Posterior vena cava (tissue), 2 donors: Measurements from ENCODE around the gene EIF4G1. TPM values are rescaled to one million over a fixed set of nuclear protein-coding genes. Genes with fewer than 3 reads are reported as not detected.
A peak's percentile ranks its signal among the peaks of the same experiment; 100 is the strongest.

Experiments used
- DNase-seq: peaks from one replicate; pipeline ENCODE4 v3.0.0-alpha.2; 2020; ENCODE audit warnings: low spot score
- intact Hi-C, 2 donors: fragments of 100-400 bp; cut with DNase I; formaldehyde crosslinking; loops; one replicate each; pipeline versions ENCODE4 v1.14.1 to v1.14.2; 2022 to 2023
- total RNA-seq, 2 donors: library from RNA; stranded (reverse); fragmentation: NEBNext Ultra II Directional; extraction: Animal tissue kit (Norgen Biotek cat#: 25700); gene quantifications; one replicate each; pipeline ENCODE4 v1.2.1, GENCODE V29; 2021
- donor health status: DM: yes; HTN: yes; CAD: no.
- donor health status: DM: yes; HTN: yes; CAD: no.

The EIF4G1 gene
- total RNA-seq, 2 donors from 2014 or later, result 273 to 325 TPM

DNA sequence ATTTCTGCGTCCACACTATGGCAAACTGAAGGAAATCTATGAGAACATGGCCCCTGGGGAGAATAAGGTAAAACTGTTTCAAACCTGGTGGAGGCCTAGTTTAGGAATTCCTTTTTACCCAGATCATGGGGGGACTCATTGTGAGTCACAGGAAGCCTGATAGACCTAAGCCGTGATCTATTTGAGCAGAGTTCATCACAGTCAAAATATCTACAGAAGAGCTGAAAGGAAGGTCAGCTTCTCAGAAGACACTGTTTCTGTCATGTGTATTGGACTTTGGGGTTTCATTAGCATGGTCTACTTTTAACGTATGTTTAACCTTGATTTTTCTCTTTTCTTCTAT, 14.1 kb upstream of the EIF4G1 start:
- no peak for DNase-seq
- intact Hi-C loops, result no loop called here

GRCh38 chr3:184305577-184305976, 8.8 kb upstream of the EIF4G1 start:
- no peak for DNase-seq
- intact Hi-C loops, result loop anchor here in 1 of 2 donors (5.0 kb wide), 1 partner anchor 42 kb away; no protein-coding TSS in a partner anchor

GRCh38 chr3:184306341-184306972, 7.9 kb upstream of the EIF4G1 start:
- DNase-seq, result no peak
- intact Hi-C loops, result loop anchor here in 1 of 2 donors (5.0 kb wide), 1 partner anchor 41 kb away; no protein-coding TSS in a partner anchor

- intact Hi-C loops, result loop anchor here in 1 of 2 donors (5.0 kb wide), 1 partner anchor 39 kb away; no protein-coding TSS in a partner anchor
- peak; percentile 19 for DNase-seq
These were observed 6.5 kb upstream of the EIF4G1 start for GRCh38 chr3:184307915-184308314.

DNA sequence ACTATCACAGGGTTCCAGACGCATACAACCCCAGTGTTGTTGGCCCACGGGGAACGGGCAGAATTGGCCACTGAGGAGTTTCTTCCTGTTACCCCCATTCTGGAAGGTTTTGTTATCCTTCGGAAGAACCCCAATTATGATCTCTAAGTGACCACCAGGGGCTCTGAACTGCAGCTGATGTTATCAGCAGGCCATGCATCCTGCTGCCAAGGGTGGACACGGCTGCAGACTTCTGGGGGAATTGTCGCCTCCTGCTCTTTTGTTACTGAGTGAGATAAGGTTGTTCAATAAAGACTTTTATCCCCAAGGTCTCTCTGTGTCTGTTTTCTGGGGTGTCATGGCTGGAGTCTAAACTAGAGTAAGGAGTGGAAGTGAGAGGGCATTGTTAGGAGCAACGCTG, 5.7 kb upstream of the EIF4G1 start:
- peak; percentile 32 for DNase-seq
- intact Hi-C loops, result loop anchor here in 1 of 2 donors (5.0 kb wide), 1 partner anchor 39 kb away; no protein-coding TSS in a partner anchor

DNA sequence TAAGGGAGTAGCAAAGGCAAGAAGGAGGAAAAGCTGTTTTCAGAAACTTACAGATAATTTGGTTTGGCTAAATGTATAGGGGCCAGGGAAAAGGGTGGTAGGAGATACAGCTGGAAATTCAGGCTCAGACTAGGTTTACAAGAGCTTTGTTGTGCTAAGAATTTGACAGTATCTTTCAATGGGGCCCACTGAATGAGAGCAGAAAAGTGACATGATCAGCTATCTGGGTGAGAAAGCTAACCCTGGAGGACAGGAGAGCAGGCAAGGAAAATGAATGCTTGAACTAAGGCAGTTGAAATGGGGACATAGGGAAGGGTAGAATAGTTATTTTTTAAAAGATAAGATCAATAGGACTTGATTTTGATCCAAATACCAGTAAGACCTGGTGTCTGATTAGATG, 2.8 kb upstream of the EIF4G1 start:
- DNase-seq, result no peak
- intact Hi-C loops, result loop anchor here in 1 of 2 donors (10.0 kb wide), 1 partner anchor 127 kb away; the partner anchor contains the start of gene ABCF3

DNA sequence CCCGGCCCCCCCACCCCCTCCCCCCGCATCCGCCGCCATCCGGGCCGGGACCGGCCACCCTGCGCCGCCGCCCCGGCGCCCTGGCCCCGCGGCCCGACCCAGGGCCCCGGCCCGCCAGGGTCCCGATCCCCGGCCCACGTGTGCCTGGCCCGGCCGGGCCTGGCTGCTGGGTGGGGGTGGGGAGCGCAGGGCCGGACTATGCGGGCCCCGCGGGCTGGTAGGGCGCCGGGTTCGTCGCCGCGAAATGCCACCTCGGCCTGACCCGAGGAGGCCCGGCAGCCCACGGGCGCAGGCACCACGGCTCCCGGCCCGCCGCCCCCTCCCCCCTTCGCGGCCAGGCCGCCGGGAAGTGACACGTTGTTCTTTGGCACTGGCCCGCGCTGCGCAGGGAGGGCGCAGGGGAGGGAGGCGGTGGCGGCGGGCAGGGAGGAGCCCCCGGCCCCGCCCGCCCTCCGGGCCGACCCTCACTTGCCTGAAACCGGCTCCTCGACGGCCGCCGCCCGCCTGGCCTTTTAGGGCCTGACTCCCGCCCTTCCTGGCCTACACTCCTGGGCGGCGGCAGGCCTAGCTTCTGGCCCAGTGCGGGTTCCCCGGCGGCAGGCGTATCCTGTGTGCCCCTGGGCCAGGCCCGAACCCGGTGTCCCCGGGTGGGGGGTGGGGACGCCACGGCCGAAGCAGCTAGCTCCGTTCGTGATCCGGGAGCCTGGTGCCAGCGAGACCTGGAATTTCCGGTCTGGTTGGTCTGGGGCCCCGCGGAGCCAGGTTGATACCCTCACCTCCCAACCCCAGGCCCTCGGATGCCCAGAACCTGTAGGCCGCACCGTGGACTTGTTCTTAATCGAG, 515 bp downstream of the EIF4G1 start:
- peak; percentile 96 for DNase-seq
- intact Hi-C loops, result loop anchor here in 1 of 2 donors (10.0 kb wide), 1 partner anchor 130 kb away; the partner anchor contains the start of gene ABCF3

DNA sequence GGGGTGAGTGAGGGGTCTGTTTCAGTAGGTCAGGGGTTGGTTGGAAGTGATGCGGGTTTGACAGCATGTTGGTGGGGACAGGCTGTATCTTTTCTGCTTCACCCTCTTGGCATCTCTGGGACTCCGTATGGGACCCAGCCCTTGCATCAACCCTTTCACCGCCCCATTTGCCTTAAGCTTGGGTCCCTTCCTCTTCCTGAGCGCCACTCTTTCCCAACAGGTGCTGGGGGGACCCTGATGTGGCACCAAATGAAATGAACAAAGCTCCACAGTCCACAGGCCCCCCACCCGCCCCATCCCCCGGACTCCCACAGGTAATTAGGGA, 1.1 kb downstream of the EIF4G1 start:
- intact Hi-C loops, result loop anchor here in 1 of 2 donors (10.0 kb wide), 1 partner anchor 131 kb away; the partner anchor contains the start of gene ABCF3
- DNase-seq, result no peak

GRCh38 chr3:184315871-184316661, 1.7 kb downstream of the EIF4G1 start:
- no peak for DNase-seq
- intact Hi-C loops, result loop anchor here in 1 of 2 donors (10.0 kb wide), 1 partner anchor 131 kb away; the partner anchor contains the start of gene ABCF3

DNA sequence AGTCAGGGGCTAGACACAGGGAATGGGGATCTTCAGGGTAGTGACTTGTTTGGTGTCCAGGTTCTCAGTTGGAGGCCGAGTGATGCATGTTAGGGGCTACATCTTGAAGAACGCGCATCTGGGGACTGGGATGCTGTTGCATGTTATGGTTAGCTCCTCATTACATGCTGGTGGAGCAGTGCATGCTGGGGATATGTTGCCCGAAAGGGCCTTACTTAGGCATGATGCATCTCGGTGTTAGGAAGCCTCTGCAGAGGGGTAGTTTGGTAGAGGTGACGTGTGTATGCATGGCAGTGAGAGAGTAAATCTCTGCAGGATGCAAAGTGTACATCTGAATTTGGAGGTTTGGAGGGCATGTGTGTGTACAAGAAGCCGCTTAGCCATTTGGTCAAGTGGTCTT, 2.4 kb downstream of the EIF4G1 start:
- intact Hi-C loops, result loop anchor here in 1 of 2 donors (10.0 kb wide), 1 partner anchor 132 kb away; the partner anchor contains the start of gene ABCF3
- DNase-seq, result no peak

DNA sequence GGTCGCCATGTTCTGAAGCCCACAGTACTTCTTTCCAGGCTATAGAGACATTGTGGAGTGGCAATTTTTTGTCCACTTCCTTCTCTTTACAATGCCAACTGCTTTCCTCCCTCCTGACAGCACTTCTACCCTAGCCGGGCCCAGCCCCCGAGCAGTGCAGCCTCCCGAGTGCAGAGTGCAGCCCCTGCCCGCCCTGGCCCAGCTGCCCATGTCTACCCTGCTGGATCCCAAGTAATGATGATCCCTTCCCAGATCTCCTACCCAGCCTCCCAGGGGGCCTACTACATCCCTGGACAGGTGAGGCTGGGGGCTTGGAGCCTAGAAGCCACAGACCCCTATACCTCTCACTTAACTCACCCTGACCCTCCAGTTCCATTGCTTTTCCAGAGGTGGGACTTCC, 2.8 kb downstream of the EIF4G1 start:
- no peak for DNase-seq
- intact Hi-C loops, result loop anchor here in 1 of 2 donors (10.0 kb wide), 1 partner anchor 132 kb away; the partner anchor contains the start of gene ABCF3

DNA sequence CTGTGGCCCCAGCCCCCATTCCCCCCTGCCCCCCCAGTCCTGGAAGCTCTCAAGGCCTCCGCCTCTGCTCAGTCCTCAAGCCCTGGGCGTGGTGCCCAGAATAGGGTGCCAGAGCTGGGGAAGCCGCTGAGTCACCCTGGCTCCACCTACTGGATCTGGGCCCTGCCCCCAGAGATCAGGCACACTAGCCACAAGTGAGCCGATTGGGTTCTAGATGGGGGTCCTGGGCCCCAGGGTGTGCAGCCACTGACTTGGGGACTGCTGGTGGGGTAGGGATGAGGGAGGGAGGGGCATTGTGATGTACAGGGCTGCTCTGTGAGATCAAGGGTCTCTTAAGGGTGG, 5.7 kb downstream of the EIF4G1 start:
- intact Hi-C loops, result no loop called here
- DNase-seq, result peak; percentile 99

DNA sequence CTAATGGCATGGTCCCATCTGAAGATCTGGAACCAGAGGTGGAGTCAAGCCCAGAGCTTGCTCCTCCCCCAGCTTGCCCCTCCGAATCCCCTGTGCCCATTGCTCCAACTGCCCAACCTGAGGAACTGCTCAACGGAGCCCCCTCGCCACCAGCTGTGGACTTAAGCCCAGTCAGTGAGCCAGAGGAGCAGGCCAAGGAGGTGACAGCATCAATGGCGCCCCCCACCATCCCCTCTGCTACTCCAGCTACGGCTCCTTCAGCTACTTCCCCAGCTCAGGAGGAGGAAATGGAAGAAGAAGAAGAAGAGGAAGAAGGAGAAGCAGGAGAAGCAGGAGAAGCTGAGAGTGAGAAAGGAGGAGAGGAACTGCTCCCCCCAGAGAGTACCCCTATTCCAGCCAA, 7.3 kb downstream of the EIF4G1 start:
- DNase-seq, result no peak
- intact Hi-C loops, result no loop called here

- intact Hi-C loops, result no loop called here
- DNase-seq, result peak; percentile 87
These were observed 8.5 kb downstream of the EIF4G1 start for GRCh38 chr3:184322731-184323487.

DNA sequence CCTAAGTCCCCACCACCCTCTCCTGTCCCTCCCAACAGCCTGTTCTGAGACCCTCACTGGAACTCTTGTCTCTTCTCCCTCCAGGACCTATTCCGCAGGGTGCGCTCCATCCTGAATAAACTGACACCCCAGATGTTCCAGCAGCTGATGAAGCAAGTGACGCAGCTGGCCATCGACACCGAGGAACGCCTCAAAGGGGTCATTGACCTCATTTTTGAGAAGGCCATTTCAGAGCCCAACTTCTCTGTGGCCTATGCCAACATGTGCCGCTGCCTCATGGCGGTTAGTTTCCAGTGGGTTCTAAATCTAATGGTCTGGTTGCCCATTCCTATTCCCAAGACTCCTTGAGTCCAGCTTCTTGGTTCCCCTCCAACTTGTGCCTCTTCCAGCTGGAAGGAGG, 9.3 kb downstream of the EIF4G1 start:
- peak; percentile 89 for DNase-seq
- intact Hi-C loops, result no loop called here

- DNase-seq, result no peak
- intact Hi-C loops, result no loop called here
These were observed 10.9 kb downstream of the EIF4G1 start for GRCh38 chr3:184325269-184325668.

DNA sequence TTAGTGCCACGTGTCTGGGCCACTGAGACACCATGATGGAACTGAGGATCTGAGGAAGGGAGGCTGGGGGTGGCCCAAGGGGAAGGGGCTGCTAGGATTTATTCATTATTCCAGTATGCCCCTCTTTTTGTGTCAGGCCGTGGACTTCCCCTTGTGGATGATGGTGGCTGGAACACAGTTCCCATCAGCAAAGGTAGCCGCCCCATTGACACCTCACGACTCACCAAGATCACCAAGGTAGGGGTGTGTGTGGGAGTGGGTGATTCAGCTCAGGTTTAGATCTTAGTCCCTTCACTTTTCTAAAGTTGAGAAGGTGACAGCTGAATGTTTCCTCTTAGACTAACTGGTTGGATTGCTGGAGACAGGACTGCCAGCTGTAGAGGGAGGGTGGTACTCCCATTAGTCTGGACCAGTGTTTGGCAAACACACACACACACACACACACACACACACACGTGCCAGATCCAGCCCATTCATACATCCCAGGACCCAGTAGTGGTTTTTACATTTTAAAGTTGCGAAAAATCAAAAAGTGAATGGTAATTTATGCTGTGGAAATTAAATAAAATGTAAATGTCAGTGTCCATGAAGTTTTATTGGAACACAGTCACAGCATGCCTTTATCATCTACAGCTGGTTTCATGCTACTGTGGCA, 11.4 kb downstream of the EIF4G1 start:
- intact Hi-C loops, result no loop called here

GRCh38 chr3:184327171-184327570, 12.8 kb downstream of the EIF4G1 start:
- intact Hi-C loops, result no loop called here
- DNase-seq, result no peak

More for the DNA sequence above, 11.4 kb downstream of the EIF4G1 start:
- DNase-seq, result no peak
